Hematopoietic multipotent progenitor cell treated with erythropoietin and hydrocortisone succinate and interleukin-3 and kit ligand, for 15 days (in vitro differentiated cells): Measurements from ENCODE around the gene CCDC184.
"Not testable (repeated sequence)": the region's sequence is repeated elsewhere in the genome, so short reads cannot be mapped to it uniquely, and the experiment has no call there.

Source experiments
- DNase-seq: peaks from one replicate; pipeline ENCODE4 v3.0.0-alpha.2; 2015; ENCODE audit warnings: low spot score

The CCDC184 gene

DNA sequence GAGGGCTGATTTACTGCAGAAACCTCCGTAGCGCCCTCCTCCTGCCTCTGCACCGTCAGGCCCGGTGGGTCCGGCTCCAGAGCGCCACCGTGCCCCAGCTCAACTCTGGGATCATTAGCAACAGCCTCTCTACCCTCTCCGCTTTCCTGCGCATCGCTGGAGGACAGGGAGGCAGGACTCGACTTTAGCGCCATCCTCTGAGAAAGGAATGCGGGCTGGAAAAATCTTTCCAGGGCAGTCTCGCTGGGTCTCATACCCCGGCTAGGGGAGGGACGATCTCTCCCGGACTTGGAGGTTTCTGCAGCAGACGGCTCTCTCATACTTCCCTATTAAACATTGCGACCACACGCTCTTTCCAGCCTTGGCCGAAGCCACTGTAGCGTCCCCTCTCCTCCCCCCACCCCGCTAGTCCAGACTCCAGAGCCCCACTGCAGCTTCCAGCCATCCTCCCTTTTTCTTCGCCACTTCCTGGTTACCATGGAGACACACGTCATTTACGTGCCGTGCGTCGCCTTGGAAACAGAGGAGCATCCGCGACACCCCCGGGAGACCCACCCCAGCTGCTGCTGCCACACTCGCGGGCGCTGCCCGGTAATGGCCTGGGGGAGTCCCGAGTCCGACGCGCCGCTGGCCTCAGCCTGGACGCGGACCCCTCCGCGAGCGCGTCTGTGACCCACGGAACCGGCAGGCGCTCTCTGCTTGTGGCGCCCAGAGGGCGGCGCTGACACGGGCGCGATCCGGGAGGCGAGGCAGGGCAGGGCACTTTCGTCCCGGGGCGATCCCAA lies at the start of gene CCDC184:
CCDC184 (plus strand) TSS at position 554 of the 785 bp plus-strand sequence. CDS start 479 bp downstream, outside the sequence.
- DNase-seq, result no peak

DNA sequence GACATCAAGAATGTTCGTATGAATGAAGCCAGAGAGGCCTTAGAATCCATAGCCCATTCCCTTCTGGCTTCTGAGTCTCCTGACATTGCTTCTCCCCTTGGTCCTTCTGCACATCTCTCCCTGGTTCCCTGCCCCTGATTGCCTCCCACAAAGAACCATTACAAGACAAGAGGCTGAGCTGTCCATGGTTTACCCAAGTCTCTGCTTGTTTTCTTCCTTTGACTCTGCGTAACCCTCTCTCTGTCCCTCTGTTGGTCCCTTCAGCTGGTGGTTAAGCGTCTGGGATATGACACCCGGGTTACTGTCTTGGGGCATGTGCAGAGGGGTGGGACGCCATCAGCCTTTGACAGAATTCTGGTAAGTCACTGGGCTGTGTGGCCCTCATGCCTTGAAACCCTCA lies 48.4 kb upstream of the CCDC184 start:
- DNase-seq, result no peak

DNA sequence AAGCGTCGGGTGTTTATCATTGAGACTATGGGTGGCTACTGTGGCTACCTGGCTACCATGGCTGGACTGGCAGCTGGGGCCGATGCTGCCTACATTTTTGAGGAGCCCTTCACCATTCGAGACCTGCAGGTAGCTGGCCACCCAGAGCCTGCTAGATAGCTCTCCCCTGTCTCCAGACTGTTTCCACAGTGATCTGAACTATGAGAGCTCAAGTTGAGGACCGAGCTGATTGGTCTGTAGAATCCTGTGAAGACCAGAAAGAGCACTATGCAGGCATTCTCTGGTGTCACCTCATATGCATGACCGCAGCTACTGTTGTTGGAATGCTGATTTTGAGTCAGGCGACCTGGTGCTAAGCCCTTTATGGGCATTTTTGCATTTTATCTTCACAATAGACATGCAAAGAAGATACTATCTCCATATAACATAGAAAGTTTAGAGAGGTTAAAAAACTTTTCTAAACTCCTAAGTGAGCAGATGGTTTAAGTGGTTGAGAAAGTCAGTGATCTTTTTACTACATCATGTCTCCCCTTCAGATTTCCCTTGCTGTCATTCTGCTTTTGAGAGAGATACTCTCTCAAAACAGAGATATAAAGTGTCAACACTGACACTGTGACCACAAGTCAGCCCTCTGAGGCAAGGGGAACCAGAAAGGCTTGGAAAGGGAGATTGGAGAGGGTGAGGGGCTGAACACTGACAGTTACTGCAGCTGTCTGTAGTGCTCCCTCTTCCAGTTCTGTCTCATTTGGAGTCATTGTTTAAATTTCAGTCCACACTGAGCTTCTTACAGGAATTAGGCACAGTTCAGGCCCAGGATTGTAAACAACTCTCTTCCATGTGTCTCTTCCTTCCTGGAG lies 40.4 kb upstream of the CCDC184 start:
- no peak for DNase-seq

DNA sequence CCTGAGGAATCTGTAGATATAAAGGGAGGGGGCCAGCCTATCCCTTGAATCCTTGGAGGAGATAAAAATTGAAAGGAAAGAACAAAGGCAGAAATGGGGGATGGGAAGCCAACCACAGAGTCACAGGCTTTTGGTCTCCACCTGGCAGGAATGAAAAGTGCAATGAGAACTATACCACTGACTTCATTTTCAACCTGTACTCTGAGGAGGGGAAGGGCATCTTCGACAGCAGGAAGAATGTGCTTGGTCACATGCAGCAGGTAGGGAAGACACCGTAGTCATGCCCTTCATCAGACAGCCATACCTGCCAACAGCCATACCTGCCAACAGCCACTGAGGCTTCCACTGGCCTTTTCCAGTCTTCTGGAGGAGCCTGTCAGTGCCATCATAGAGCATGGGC lies 39.5 kb upstream of the CCDC184 start:
- DNase-seq, result no peak

DNA sequence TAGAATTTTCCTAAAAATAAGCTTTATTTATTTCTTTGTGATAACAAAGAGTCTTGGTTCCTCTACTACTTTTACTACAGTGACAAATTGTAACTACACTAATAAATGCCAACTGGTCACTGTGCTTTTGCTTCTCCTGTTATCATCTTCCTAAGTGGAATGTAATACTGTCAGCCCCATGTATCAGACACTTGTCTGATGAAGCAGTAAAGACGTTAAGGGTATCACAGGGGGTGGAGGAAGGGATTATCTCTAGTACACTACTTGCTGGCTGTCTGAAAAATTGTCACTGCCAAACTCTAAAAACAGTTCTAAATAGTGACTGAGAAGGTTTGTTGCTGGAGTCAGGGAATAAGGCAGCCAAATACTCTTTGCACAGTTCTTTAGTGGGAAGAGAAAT lies 37.5 kb upstream of the CCDC184 start:
- DNase-seq, result peak; percentile 24

DNA sequence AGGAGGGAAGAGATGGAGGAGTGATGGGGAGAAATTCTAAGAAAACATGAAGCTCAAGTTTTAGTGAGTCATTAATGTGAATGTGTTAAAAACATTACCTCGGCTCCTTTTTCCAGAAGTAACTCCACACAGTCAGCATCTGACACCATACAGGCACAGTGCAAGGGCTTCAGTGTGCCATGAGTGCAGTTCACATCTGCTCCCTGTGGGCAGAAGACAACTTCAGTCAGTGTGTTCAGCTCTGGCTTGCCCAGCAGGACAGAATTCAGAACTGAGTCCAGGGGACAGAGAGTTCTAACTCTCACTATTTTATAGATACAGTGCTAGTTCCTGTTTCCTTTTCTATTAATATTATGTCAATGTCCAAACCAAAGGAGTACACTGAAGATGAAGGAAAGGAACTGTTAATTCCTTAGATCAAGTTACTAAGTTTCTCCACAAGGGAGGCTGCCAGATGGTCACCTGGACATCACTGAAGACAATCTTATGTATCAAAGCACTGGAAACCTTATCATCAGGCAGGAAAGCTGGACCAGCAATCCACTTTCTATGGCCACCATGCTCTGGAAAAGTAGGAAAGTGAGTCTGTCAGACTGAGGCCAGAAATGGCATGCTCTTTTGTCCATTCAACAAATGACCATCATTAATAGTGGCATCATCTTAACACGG lies 32.2 kb upstream of the CCDC184 start:
- no peak for DNase-seq

DNA sequence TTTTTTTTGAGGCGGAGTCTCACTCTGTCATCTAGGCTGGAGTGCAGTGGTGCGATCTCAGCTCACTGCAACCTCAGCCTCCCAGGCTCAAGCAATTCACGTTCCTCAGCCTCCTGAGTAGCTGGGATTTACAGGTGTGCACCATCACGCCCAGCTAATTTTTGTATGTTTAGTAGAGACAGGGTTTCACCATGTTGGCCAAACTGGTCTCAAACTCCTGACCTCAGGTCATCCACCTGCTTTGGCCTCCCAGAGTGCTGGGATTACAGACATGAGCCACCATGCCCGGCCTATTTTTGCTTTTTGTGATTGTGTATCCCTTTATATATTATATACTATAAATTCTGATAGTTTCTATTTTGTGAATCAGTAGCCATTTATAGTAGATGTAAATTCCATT lies 27.7 kb upstream of the CCDC184 start:
- DNase-seq, result not testable (repeated sequence)

DNA sequence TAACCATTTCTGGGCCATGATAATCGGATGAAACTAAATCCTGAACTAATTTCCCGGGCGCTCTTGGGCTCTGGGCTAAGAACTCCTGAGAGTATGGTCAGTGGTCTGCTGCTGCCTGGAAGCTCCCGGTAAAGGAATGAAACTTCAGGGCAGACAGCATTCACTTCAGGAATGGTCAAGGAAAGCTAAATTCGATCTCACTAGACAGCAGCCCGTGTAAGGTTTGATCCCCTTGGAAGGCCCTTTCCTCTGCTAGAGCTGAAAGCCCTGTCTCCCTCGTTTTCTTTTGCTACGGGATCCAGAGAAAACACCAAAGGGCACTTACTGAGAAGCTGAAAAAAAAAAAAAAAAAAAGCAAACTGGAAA lies 26.8 kb upstream of the CCDC184 start:
- no peak for DNase-seq

DNA sequence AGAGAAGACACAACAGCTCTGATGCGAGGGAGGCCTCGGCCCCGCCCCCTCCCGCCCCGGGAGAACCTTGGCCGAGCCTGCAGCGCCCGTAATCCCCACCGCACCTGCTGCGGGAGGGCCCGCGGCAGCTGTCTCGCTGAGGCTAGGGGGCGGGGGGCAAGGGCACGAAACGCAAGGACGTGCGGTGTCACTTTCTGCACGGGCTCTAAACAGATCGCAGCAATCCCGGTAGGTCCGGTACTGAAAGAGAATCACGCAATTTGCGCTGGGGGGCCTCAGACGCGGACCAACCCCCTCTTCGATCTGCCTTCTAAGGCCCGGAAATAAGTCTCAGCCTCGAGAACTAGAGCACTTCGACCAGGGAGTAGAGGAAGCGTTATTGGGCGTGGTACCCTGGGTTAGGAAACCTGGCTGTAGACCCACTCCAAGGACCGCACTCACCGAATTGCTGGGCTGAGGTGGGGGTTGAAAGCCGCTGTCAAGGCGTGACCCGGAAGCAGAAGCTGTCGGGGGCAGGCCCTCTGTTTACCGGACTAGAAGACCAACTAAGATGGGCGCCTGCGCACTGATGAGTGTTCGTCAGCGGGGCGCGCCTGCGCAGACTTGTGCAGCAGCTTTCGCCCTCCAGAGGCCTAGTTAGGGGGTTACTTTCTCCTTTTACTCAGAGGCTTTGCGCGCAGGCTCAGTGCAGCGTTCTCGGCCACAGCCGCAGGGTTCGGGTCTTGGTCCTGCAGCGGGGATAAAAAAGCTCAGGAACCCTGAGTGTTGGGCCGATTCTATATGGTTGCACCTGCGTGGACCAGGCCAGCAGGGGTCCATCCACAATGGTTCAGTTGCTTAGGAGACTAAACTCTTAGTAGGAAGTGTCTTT lies 26.2 kb upstream of the CCDC184 start, which contains the start of gene ASB8:
ASB8 (minus strand) TSS at position 498 of the 871 bp plus-strand sequence. CDS start 4,019 bp downstream, outside the sequence.
- peak; percentile 98 for DNase-seq

DNA sequence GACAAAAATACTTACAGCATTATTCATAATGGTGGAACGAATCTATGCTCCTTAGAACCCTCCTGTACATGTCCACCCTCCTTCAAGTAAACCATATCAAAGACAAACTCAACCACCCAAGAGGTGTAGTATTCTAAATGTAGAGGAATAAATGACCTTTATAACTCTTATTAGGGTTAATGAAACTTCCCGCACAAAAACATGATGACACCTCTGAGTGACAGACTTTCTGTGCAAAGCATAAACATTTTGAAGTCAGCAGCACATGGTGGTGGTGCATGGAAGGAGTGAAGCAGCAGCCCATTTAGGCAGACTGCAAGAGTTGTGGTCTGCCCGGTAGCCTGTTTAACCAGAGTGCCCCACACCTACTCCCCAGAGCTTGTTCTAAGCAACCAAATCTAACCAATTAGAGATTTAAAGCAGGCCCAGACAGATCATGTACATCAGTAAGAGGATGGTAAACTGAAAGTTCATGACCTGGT lies 25.5 kb upstream of the CCDC184 start:
- DNase-seq, result no peak

DNA sequence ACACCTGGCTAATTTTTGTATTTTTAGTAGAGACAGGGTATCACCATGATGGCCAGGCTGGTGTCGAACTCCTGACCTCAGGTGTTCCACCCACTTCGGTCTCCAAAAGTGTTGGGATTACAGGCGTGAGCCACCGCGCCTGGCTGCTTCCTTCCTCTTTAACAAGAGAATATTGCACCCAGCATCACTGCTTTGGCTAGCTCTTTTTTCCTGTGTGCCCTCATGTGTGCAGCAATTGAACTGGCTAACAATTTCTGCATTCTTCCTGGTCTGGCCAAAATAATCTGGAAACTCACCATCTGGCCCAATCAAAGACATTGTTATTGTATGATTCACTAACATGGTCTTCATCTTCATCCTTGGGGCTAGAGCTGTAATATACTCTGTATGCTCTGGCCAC lies 23.4 kb upstream of the CCDC184 start:
- DNase-seq, result no peak

DNA sequence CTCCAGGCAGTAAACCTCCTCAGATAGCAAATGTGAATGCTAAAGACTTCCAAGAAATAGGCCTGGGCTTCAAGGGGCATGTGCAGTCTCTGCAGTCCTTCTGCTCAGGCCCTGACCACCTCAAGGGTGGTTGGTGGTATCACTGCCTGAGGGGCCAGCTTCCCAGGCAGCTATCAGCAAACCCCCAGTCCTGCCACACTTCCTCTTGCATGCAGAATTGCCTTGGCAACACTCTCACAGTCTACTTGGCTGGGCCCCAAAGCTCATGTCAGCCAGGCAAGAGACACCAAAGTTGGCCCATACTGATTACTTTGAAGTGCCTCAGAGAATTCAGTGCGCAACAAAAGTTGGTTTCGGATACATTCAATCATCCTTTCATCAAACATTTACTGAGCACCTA lies 22.6 kb upstream of the CCDC184 start:
- DNase-seq, result peak; percentile 74

GRCh38 chr12:48163150-48163747 lies 20.2 kb upstream of the CCDC184 start:
- DNase-seq, result no peak

- no peak for DNase-seq
These were observed 19.0 kb upstream of the CCDC184 start for GRCh38 chr12:48164451-48164850.

- DNase-seq, result peak; percentile 82
These were observed 18.1 kb upstream of the CCDC184 start for GRCh38 chr12:48165089-48165981.

DNA sequence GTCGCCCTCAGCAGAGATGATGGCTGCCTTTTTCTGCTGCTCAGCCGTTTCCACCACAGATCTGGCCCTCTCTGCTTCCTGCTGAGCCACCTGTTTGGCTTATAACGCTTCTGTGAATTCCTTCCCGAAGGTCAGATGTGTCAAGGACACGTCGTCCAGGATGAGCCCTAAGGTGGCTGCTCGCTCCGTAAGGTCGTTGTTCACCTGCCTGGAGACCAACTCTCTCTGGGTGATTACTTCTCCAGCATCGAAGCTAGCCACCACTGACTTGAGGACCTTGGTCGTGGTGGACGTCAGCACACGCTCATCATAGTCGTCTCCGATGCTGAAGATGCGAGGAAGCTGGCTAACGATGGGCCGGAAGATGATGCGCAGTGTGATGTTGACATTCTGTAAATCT lies 14.4 kb upstream of the CCDC184 start:
- DNase-seq, result no peak

- no peak for DNase-seq
These were observed 7.6 kb upstream of the CCDC184 start for GRCh38 chr12:48175613-48176416.

GRCh38 chr12:48176417-48176751 lies 7.1 kb upstream of the CCDC184 start:
- no peak for DNase-seq

GRCh38 chr12:48177982-48178381 lies 5.5 kb upstream of the CCDC184 start:
- no peak for DNase-seq
